GM23338 (cell line): Measurements from ENCODE around the gene APBA1. TPM values are rescaled to one million over a fixed set of nuclear protein-coding genes. Genes with fewer than 3 reads are reported as not detected.

Experiments used
- ATAC-seq: fragments of 200-7000 bp; cut with Tn5 transposase; 3 replicates; pipeline ENCODE4 v1.9.1; 2020
- DNase-seq: peaks from one replicate; pipeline ENCODE4 v3.0.0-alpha.2; 2015; ENCODE audit warnings: low spot score
- H2AFZ ChIP-seq: fragments of 200-600 bp; sonication (generic); 2 replicates; pipeline ENCODE4 v1.8.0; 2016; ENCODE audit warnings: antibody characterized with exemption, mild to moderate bottlenecking, moderate library complexity
- H3F3A ChIP-seq: fragments of 200-600 bp; sonication (generic); replicated peaks from 2 replicates; pipeline ENCODE4 v1.8.0; 2017; ENCODE audit warnings: antibody characterized with exemption, mixed run types, low read depth
- H3K27ac ChIP-seq: fragments of 200-600 bp; sonication (generic); 2 replicates; pipeline ENCODE4 v1.6.1; 2016; ENCODE audit warnings: low read depth
- H3K27me3 ChIP-seq: fragments of 200-600 bp; sonication (generic); 2 replicates; pipeline ENCODE4 v1.8.0; 2016; ENCODE audit warnings: mild to moderate bottlenecking, mixed run types, moderate library complexity; ENCODE audit not compliant: insufficient read depth
- H3K36me3 ChIP-seq: fragments of 200-600 bp; sonication (generic); 2 replicates; pipeline ENCODE4 v1.8.0; 2016; ENCODE audit warnings: mild to moderate bottlenecking; ENCODE audit not compliant: insufficient read depth
- H3K4me1 ChIP-seq: fragments of 200-600 bp; sonication (generic); 2 replicates; pipeline ENCODE4 v1.8.0; 2016; ENCODE audit warnings: mild to moderate bottlenecking, moderate library complexity; ENCODE audit not compliant: insufficient read depth
- H3K4me2 ChIP-seq: fragments of 200-600 bp; sonication (generic); 2 replicates; pipeline ENCODE4 v1.7.1; 2017; ENCODE audit warnings: mixed run types
- H3K4me3 ChIP-seq: fragments of 200-600 bp; sonication (generic); 2 replicates; pipeline ENCODE4 v1.6.1; 2016; ENCODE audit warnings: mixed run types
- H3K79me2 ChIP-seq: fragments of 200-600 bp; sonication (generic); replicated peaks from 2 replicates; pipeline ENCODE4 v1.8.0; 2017; ENCODE audit warnings: mild to moderate bottlenecking; ENCODE audit not compliant: insufficient read depth
- H3K9me2 ChIP-seq: fragments of 200-600 bp; sonication (generic); 2 replicates; pipeline ENCODE4 v1.8.0; 2017; ENCODE audit not compliant: insufficient read depth
- H4K20me1 ChIP-seq: fragments of 200-600 bp; sonication (generic); replicated peaks from 2 replicates; pipeline ENCODE4 v1.8.0; 2017; ENCODE audit warnings: mild to moderate bottlenecking; ENCODE audit not compliant: insufficient read depth
- H3K27ac Mint-ChIP-seq: 2 replicates; pipeline ENCODE4 v1.8.0; 2020; ENCODE audit warnings: inconsistent platforms, mild to moderate bottlenecking, moderate library complexity, mixed read lengths
- H3K27me3 Mint-ChIP-seq: 3 replicates; pipeline ENCODE4 v1.8.0; 2022; ENCODE audit warnings: low read depth, mild to moderate bottlenecking, moderate library complexity, mixed read lengths, inconsistent platforms; ENCODE audit not compliant: insufficient read depth, poor library complexity
- H3K36me3 Mint-ChIP-seq: 3 replicates; pipeline ENCODE4 v1.8.0; 2021; ENCODE audit warnings: low read depth, mild to moderate bottlenecking, inconsistent platforms, moderate library complexity, mixed read lengths
- H3K4me1 Mint-ChIP-seq: 3 replicates; pipeline ENCODE4 v1.8.0; 2020; ENCODE audit warnings: mild to moderate bottlenecking, inconsistent platforms, mixed read lengths
- H3K4me3 Mint-ChIP-seq: 3 replicates; pipeline ENCODE4 v1.8.0; 2021; ENCODE audit warnings: moderate library complexity, mild to moderate bottlenecking, inconsistent platforms, mixed read lengths
- H3K9me3 Mint-ChIP-seq: 3 replicates; pipeline ENCODE4 v1.8.0; 2020; ENCODE audit warnings: moderate library complexity, mild to moderate bottlenecking, inconsistent platforms, mixed read lengths
- CREB1 ChIP-seq: fragments of 250-450 bp; sonication (Bioruptor Pico); IDR thresholded peaks from 2 replicates; pipeline ENCODE4 v1.5.0; 2020; ENCODE audit warnings: low read depth, mild to moderate bottlenecking, moderate library complexity
- CTCF ChIP-seq, 2 experiments: fragments of 200-600 bp in 1 of 2; sonication (generic) in 1 of 2; conservative IDR thresholded peaks; 2 replicates each; pipeline versions ENCODE4 v1.5.1 to v1.6.1; 2016 to 2017; ENCODE audit warnings: antibody characterized with exemption in 2 of 2, low read depth in 2 of 2, mild to moderate bottlenecking in 2 of 2, moderate library complexity in 1 of 2
- ETS1 ChIP-seq: IDR thresholded peaks from 2 replicates; pipeline ENCODE4 v1.6.1; 2016; ENCODE audit warnings: antibody characterized with exemption
- EZH2 ChIP-seq: fragments of 200-600 bp; sonication (generic); IDR thresholded peaks from one replicate; pipeline ENCODE4 v1.8.0; 2017; ENCODE audit warnings: antibody characterized with exemption, mild to moderate bottlenecking, low read depth; ENCODE audit not compliant: unreplicated experiment
- EZH2phosphoT487 ChIP-seq: fragments of 200-600 bp; sonication (generic); IDR thresholded peaks from one replicate; pipeline ENCODE4 v1.8.1; 2018; ENCODE audit warnings: antibody characterized with exemption; ENCODE audit not compliant: unreplicated experiment
- JUNB ChIP-seq: IDR thresholded peaks from one replicate; pipeline ENCODE4 v1.6.1; 2016; ENCODE audit warnings: antibody characterized with exemption; ENCODE audit not compliant: unreplicated experiment
- POLR2AphosphoS5 ChIP-seq: IDR thresholded peaks from 2 replicates; pipeline ENCODE4 v1.6.1; 2016; ENCODE audit warnings: antibody characterized with exemption, low read depth
- REST ChIP-seq: IDR thresholded peaks from one replicate; pipeline ENCODE4 v1.6.1; 2018; ENCODE audit warnings: antibody characterized with exemption; ENCODE audit not compliant: unreplicated experiment
- STAT1 ChIP-seq: IDR thresholded peaks from one replicate; pipeline ENCODE4 v1.6.1; 2016; ENCODE audit warnings: antibody characterized with exemption; ENCODE audit not compliant: unreplicated experiment
- ZNF114 ChIP-seq: fragments of 250-450 bp; sonication (Bioruptor Pico); IDR thresholded peaks from 2 replicates; pipeline ENCODE4 v1.5.0; 2020; ENCODE audit warnings: mild to moderate bottlenecking, moderate library complexity
- ZNF331 ChIP-seq: fragments of 250-450 bp; sonication (Bioruptor Pico); IDR thresholded peaks from 2 replicates; pipeline ENCODE4 v1.5.0; 2020; ENCODE audit warnings: low read depth, mild to moderate bottlenecking, moderate library complexity
- polyA plus RNA-seq: library from polyadenylated mRNA; unstranded; fragments of >200 nt; fragmentation: Nextera tagmentation; extraction: Ambion mirVana; gene quantifications from 2 replicates; pipeline ENCODE4 v1.2.1, GENCODE V29; 2016
- total RNA-seq: library from RNA; depleted of rRNA; stranded (reverse); fragments of >200 nt; shearing (Covaris generic); gene quantifications from 2 replicates; pipeline ENCODE4 v1.2.3, GENCODE V29; 2014

The APBA1 gene
- total and polyA plus RNA-seq, 2 experiments from 2014 or later: 0.26 to 1.0 TPM

GRCh38 chr9:69461103-69461887 lies 210.9 kb downstream of the APBA1 start (continued):
- TF ChIP-seq STAT1: no peak

GRCh38 chr9:69460012-69460411 lies 212.2 kb downstream of the APBA1 start:
- Histone ChIP-seq H3K36me3 (no peaks in the 10 kb centered on the region), H3K27ac (no peak overlapping the region), H3K9me2 (no peaks in the 10 kb centered on the region), H3K4me3 (no peak overlapping the region), H2AFZ (no peak overlapping the region), H3K4me2 (no peak overlapping the region), H3K79me2 (no peaks in the 10 kb centered on the region), H3K4me1 (peaks cover 12% of the 10 kb centered on the region), H3K27me3 (no peaks in the 10 kb centered on the region), H3F3A (no peaks in the 10 kb centered on the region), H4K20me1 (no peaks in the 10 kb centered on the region)
- Mint-ChIP-seq H3K4me3 (no peak overlapping the region), H3K4me1 (peaks cover 13% of the 10 kb centered on the region), H3K27ac (no peak overlapping the region), H3K36me3 (no peaks in the 10 kb centered on the region), H3K27me3 (no peaks in the 10 kb centered on the region), H3K9me3 (no peaks in the 10 kb centered on the region)
- no peak for TF ChIP-seq REST
- no peak for TF ChIP-seq EZH2phosphoT487
- no peak for TF ChIP-seq STAT1
- ATAC-seq (no peak), DNase-seq (no peak)

GRCh38 chr9:69458176-69458575 lies 214.0 kb downstream of the APBA1 start:
- Histone ChIP-seq H3K4me1 (peaks cover 4% of the 10 kb centered on the region; the same call in 1 of the 2 replicates), H4K20me1 (no peaks in the 10 kb centered on the region), H3K36me3 (no peaks in the 10 kb centered on the region), H3F3A (no peaks in the 10 kb centered on the region), H3K4me2 (no peak overlapping the region), H3K4me3 (no peak overlapping the region), H3K79me2 (no peaks in the 10 kb centered on the region), H2AFZ (no peak overlapping the region), H3K27me3 (no peaks in the 10 kb centered on the region), H3K9me2 (no peaks in the 10 kb centered on the region), H3K27ac (no peak overlapping the region)
- ATAC-seq (no peak), DNase-seq (no peak)
- Mint-ChIP-seq H3K9me3 (no peaks in the 10 kb centered on the region), H3K27me3 (no peaks in the 10 kb centered on the region), H3K36me3 (no peaks in the 10 kb centered on the region), H3K27ac (no peak overlapping the region), H3K4me1 (peaks cover 4% of the 10 kb centered on the region; the same call in 1 of the 3 replicates), H3K4me3 (no peak overlapping the region)
- TF ChIP-seq CTCF (conservative IDR thresholded peaks at IDR 0.05; ENCODE audit: low read depth in 2 of 2) (no peak), EZH2phosphoT487 (no peak), ETS1 (no peak), JUNB (no peak), CREB1 (no peak), EZH2 (no peak), POLR2AphosphoS5 (no peak), ZNF114 (CRISPR knock-in tag) (no peak), ZNF331 (CRISPR knock-in tag) (no peak), REST (no peak), STAT1 (no peak)
